T follicular helper cell (primary cell): Measurements from ENCODE around the gene DYNLT3.

ENCODE experiments used
- DNase-seq: peaks from one replicate; pipeline ENCODE4 v3.0.0-alpha.2; 2020; ENCODE audit warnings: low read depth
- total RNA-seq, 2 experiments: gene quantifications; one replicate each; lab custom pipeline; 2026; lab: John Stamatoyannopoulos, UW

The DYNLT3 gene
- 40.8 to 62.8 reads per million in 2 experiments for total RNA-seq

DNA sequence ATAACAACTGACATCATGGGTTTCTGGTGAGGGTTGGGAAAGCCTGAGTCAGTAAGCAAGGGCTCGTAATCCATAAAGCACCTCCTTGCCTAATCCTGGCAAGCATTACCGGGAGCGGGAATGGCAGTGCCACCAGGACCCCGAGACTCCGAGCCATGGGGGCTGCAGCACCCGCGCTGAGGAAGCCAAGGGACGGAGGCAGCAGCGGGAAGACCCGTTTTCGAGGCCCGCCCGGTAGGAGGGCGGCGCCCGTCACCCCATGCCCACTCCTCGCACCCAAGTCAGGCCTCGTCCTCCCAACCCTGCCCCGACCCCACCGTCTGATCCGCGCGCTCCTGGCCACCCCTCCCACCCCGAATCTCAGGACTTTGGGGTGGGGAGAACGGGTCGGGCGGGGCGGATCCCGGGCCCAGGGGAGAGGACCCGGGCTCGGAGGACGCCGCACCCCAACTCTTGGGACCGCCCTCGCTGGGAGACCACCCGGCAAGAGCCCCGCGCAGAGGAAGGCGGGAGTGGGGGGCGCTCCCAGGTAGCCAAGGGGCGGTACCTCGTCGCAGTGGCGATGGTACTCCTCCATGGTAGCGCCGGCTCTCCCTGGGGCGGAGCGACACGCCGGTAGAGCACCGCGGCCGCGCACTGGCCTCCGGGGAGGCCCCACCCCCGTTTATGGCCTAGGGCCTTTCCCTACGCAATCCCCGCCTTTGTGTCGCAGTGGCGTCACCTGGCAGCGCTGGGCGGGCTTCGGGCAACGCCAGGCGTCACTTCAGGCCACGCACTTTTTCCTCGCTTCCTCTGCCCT lies at the start of gene DYNLT3:
Gene DYNLT3 (minus strand): TSS at position 638 of the 799 bp plus-strand sequence. CDS start 61 bp downstream, at position 577.
- peak; percentile 68 for DNase-seq

- DNase-seq, result no peak
These were observed 49.1 kb upstream of the DYNLT3 start for GRCh38 chrX:37896511-37896890.

GRCh38 chrX:37895795-37896510 lies 48.6 kb upstream of the DYNLT3 start:
- DNase-seq, result no peak

DNA sequence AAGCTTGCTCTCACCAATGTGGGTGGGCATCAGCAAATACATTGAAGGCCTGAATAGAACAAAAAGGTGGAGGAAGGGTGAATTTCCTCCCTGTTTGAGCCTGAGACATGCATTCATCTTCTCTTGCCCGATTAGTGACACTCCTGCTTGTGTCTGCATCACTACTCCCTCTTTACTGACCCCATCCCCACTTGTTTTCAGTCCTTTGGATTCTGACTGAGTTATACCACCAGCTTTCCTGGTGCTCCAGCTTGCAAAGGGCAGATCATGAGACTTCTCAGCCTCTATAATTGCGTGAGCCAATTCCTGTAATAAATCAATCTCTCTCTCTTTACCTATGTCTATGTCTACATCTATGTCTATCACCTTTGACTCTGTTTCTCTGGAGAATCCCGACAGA lies 47.4 kb upstream of the DYNLT3 start:
- DNase-seq, result no peak

- DNase-seq, result no peak
These were observed 40.6 kb upstream of the DYNLT3 start for GRCh38 chrX:37888010-37888409.

- DNase-seq, result no peak
These were observed 40.0 kb upstream of the DYNLT3 start for GRCh38 chrX:37887347-37887746.

DNA sequence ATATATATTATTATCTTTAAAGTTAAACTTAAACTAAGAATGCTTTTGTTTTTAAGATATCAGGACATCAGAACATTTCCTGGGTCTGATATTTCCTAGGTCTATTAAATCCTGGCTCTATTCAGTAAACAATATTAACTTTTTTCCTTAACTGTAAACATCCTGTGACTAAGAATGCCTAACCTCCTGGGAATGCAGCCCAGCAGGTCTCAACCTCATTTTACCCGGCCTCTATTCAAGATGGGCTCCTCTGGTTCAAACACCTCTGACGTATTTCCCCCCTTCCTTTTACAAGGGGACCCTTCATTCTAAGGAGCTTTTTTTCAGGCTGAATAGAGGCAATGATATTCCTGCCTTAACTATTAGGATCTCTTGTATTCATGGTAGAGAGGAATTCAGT lies 35.8 kb upstream of the DYNLT3 start:
- no peak for DNase-seq

DNA sequence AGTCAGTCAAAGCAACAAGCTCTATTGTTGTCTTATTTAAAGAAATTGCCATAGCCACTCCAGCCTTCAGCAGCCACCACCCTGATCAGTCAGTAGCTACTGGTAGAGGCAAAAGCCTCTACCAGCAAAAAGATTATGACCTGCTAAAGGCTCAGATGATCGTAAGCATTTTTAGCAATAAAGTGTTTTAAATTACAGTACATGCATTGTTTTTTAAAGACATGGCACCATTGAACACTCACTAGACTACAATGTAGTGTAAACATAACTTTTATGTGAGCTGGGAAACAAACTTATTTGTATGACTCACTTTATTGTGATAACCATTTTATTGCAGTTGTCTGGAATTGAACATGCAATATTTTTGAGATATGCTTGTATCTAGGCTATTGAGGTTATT lies 32.3 kb upstream of the DYNLT3 start:
- DNase-seq, result no peak

GRCh38 chrX:37876716-37877115 lies 29.3 kb upstream of the DYNLT3 start:
- DNase-seq, result no peak

GRCh38 chrX:37875675-37876074 lies 28.3 kb upstream of the DYNLT3 start:
- DNase-seq, result no peak

DNA sequence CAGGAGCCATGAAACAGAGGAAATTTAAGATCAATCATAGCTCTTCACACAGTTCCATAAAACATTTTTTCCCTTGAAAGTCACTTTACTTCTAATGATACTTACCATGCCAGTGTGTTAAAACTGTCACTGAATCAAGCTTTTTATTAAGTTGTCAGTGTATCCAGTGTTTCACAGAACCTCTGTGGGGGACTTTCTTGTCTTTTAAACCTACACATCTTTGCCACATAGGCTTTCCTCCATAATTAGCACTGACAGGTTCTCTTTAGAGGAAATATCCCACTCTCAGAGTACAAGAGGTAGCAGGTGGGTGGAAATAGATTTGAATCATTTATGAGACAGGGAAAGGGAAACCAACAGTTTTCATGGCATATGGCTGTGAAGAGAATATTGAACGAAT lies 25.8 kb upstream of the DYNLT3 start:
- no peak for DNase-seq

DNA sequence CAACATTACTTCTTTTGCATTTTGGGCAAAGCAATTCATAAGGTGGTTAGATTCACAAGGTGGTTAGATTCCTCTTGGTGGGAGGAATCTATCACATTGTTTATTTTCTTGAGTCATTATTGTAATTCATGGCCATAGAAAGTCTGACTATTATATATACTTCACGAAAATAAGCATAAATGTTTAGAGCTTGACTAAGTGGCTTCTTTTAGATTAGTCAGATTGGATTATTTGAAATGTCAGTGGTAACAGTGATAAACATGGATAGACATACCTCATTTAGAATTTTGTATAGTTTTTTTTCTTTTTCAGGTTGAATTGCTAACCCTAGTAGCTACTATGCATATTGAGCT lies 24.9 kb upstream of the DYNLT3 start:
- DNase-seq, result no peak

DNA sequence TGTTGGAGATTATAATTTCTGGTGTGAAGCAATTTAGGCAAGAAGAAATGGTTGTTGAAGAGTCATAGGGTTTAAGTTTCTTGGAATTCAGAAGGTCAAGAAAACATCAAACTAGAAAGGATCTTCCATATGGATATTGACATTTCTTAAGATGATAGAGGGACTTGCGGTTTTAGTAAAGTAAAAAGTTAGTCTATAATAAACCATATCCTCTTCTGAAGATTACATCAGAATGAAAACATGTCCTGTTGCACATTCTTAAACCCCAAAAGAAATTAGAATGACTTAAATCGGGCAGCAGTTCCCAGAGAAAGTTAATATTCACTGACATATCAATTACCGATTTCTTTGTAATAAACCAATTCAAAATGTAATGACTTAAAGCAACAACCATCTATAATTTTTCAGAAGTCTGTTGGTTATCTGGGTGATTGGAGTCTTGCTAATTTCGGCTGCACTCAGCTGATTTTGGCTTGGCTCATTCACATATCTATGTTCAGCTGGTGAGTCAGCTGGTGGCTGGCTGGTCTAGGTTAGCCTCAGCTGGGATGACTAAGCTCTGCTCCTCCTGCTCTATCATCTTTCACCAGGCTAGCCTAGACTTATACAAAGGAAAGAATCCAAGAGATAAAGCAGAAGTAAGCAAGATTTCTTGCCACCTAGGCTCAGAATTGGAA lies 24.4 kb upstream of the DYNLT3 start:
- no peak for DNase-seq

DNA sequence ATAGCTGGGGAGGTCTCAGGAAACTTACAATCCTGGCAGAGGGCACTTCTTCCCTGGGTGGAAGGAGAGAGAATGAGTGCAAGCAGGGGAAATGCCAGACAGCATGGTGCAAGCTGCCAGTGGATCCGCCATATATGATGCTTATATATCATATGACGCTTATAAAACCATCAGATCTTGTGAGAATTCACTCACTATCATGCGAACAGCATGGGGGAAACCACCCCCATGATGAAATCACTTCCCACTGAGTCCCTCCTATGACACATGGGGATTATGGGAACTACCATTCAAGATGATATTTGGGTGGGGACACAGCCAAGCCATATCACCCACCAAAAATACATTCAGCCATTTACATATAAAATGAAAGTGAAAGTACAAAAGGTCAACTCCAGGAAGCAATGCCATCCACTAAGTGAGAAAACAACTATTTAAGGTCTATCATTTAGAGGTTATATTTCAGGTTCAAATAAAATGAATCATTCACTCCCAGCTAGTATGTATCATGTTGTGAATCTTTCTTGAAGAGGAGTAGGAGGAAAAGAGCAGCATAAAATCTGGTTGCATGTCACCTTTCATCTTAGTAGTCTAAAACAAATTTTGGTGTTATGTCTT lies 20.3 kb upstream of the DYNLT3 start:
- no peak for DNase-seq

- DNase-seq, result no peak
These were observed 16.4 kb upstream of the DYNLT3 start for GRCh38 chrX:37863728-37864127.

GRCh38 chrX:37862851-37863250 lies 15.5 kb upstream of the DYNLT3 start:
- no peak for DNase-seq

GRCh38 chrX:37860721-37861120 lies 13.3 kb upstream of the DYNLT3 start:
- DNase-seq, result no peak

DNA sequence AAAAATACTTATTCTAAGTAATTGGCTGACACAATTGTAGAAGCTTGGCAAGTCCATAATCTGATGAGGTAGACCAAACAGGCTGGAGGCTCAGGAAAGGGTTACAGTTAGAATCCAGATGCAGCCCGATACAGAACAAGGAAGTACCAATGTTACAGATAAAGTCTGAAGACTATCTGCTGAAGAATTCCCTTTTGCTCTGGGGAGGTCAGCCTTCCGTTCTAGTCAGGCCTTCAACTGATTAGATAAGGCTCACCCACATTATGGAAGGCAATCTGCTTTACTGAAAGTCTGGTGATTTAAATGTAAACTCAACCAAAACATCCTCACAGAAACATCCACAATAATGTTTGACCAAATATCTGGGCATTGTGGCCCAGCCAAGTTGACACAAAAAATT lies 7.4 kb upstream of the DYNLT3 start:
- DNase-seq, result no peak

- DNase-seq, result no peak
These were observed 6.8 kb upstream of the DYNLT3 start for GRCh38 chrX:37854148-37854547.

- DNase-seq, result no peak
These were observed 394 bp upstream of the DYNLT3 start for GRCh38 chrX:37847733-37848197.

GRCh38 chrX:37846558-37846933 lies 825 bp downstream of the DYNLT3 start:
- DNase-seq, result no peak

GRCh38 chrX:37846141-37846540 lies 1.2 kb downstream of the DYNLT3 start:
- DNase-seq, result no peak
